ENCODE measurements around the gene CHD8.
"Not testable (repeated sequence)": the region's sequence is repeated elsewhere in the genome, so short reads cannot be mapped to it uniquely, and the experiment has no call there.

Gene CHD8

DNA sequence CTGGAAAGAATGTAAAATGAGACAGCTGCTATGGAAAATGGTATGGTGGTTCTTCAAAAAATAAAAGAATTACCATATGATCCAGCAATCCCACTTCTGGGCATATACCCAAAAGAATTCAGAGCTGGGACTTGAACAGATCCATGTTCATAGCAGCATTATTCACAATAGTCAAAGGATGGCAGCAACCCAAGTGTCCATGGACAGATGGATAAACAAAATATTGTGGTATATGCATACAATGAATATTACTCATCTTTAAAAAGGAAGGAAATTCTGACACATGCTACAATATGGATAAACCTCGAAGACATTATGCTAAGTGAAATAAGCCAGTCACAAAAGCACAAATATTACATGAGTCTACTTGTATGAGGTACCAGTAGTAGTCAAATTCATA is 11.7 kb upstream of the CHD8 start:
- Mint-ChIP-seq H3K36me3 (peaks cover 93% of the 10 kb centered on the region), H3K9me3 (no peaks in the 10 kb centered on the region), H3K4me1 (peaks cover 5% of the 10 kb centered on the region), H3K27ac (no peak overlapping the region), H3K4me3 (no peak overlapping the region)
- DNase-seq (ENCODE audit: low spot score in 2 of 2): no peak
- no peak for ATAC-seq

DNA sequence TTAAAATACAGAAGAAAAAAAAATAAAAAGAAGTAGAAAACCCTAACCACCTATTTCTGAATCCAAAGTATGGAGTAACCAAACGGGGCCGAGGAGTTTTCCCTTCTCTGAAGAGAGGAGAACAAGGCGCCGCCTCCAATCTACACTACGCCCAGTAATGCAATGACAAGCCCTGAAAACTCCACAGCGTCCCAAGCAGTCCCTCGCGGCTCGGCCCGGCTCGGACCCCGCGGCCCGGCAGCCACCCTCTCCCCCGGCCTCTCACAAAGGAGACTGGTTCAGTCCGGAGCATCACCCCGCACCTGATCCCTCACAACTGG is 371 bp downstream of the CHD8 start:
- peaks cover 22% of the 10 kb centered on the region for H3K4me1 Mint-ChIP-seq
- peak overlapping the region; percentile 98 for H3K27ac Mint-ChIP-seq
- peak overlapping the region; percentile 90 for H3K4me3 Mint-ChIP-seq
- ATAC-seq (peak; percentile 39), DNase-seq (ENCODE audit: low spot score in 2 of 2) (no peak)
- no peaks in the 10 kb centered on the region for H3K9me3 Mint-ChIP-seq
- H3K36me3 Mint-ChIP-seq: peaks cover 76% of the 10 kb centered on the region

DNA sequence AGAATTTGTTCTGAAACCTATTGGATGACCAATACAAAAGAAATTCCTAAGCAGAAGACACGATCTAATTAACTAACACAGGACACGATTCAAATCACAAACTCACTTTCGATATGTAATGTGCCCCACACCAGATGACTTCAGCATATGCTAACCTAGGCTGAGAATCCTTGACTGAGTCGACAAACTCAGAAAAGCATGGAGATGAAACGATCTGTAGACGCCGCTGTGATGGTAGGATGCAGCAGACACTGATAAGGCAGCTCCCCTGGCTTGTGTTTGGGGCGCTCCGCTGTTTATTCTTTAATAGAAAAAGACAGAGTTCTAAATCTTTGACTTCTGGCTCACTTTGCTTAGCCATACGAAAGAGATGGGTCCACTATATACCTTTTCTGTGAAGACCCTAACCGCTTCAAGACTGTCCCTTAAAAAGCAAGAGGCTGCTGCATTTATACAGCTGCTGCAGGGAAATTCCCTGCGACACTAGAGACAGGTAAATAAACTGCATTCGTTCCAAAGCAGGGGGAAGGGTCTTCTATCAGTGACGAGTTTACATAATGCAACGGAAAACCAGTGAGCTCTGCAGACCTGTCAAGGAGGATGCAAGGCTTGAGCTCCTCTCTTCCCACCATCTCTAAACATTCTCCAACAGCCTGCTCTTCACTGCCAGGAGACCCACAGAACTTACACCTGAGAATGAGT is 929 bp downstream of the CHD8 start:
- peak overlapping the region; percentile 98 for H3K27ac Mint-ChIP-seq
- peak overlapping the region; percentile 90 for H3K4me3 Mint-ChIP-seq
- peaks cover 28% of the 10 kb centered on the region for H3K4me1 Mint-ChIP-seq
- no peak for ATAC-seq
- no peak for DNase-seq (ENCODE audit: low spot score in 2 of 2)
- peaks cover 76% of the 10 kb centered on the region for H3K36me3 Mint-ChIP-seq
- no peaks in the 10 kb centered on the region for H3K9me3 Mint-ChIP-seq

- Mint-ChIP-seq H3K36me3 (peaks cover 61% of the 10 kb centered on the region), H3K4me1 (peaks cover 52% of the 10 kb centered on the region)
Measured at GRCh38 chr14:21449899-21450216, 6.1 kb downstream of the CHD8 start.

DNA sequence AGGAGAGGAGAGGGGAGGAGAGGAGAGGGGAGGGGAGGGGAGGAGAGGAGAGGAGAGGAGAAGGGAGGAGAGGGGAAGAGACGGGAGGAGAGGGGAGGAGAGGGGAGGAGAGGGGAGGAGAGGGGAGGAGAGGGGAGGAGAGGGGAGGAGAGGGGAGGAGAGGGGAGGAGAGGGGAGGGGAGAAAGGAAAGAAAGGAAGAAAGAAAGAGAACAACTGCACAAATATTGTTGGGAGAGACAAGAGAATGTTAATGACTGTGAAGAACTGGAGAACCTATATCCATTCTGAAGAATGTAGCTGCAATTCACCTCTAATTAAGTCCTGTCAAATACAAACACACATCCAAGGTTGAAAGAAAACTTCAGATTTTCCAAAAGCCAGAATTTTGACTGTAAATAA is 13.3 kb downstream of the CHD8 start:
- peaks cover 40% of the 10 kb centered on the region for H3K4me1 Mint-ChIP-seq
- not testable (repeated sequence) for ATAC-seq; DNase-seq (ENCODE audit: low spot score in 2 of 2); H3K27ac Mint-ChIP-seq; H3K4me3 Mint-ChIP-seq; H3K9me3 Mint-ChIP-seq
- peaks cover 31% of the 10 kb centered on the region for H3K36me3 Mint-ChIP-seq

More at GRCh38 chr14:21449899-21450216, 6.1 kb downstream of the CHD8 start:
- no peak for ATAC-seq
- DNase-seq (ENCODE audit: low spot score in 2 of 2): no peak
- Mint-ChIP-seq H3K27ac (peak overlapping the region; percentile 64), H3K4me3 (peak overlapping the region; percentile 34), H3K9me3 (no peaks in the 10 kb centered on the region)

DNA sequence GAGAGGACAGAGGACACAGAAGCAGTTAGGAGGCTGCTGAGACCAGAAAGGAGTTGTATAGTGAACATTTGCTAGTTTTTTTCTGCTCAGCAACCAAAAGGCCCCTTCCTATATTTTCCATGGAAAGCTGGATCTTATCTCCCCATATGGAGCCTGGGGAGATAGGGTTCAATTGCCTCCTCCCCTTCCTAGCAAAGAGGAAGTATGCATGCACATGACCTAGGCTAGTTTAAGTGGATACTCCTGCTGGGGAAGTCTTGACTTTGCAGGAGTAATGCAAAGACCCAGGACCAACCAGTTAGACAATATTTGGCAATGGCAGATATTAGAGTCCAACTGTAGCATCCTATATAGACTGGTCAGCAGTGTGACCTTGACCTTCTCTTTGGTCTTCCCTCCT is 15.1 kb downstream of the CHD8 start:
- H3K36me3 Mint-ChIP-seq: peaks cover 26% of the 10 kb centered on the region
- no peak for DNase-seq (ENCODE audit: low spot score in 2 of 2)
- peaks cover 37% of the 10 kb centered on the region for H3K4me1 Mint-ChIP-seq
- no peak overlapping the region for H3K27ac Mint-ChIP-seq
- H3K4me3 Mint-ChIP-seq: no peak overlapping the region
- no peak for ATAC-seq
- no peaks in the 10 kb centered on the region for H3K9me3 Mint-ChIP-seq

- DNase-seq (ENCODE audit: low spot score in 2 of 2) (peak; percentile 98 to 100), ATAC-seq (peak; percentile 99)
- Mint-ChIP-seq H3K4me3 (peak overlapping the region; percentile 82), H3K9me3 (no peaks in the 10 kb centered on the region), H3K4me1 (peaks cover 45% of the 10 kb centered on the region), H3K27ac (peak overlapping the region; percentile 90), H3K36me3 (peaks cover 26% of the 10 kb centered on the region)
Measured at GRCh38 chr14:21437063-21437901, 18.6 kb downstream of the CHD8 start.

DNA sequence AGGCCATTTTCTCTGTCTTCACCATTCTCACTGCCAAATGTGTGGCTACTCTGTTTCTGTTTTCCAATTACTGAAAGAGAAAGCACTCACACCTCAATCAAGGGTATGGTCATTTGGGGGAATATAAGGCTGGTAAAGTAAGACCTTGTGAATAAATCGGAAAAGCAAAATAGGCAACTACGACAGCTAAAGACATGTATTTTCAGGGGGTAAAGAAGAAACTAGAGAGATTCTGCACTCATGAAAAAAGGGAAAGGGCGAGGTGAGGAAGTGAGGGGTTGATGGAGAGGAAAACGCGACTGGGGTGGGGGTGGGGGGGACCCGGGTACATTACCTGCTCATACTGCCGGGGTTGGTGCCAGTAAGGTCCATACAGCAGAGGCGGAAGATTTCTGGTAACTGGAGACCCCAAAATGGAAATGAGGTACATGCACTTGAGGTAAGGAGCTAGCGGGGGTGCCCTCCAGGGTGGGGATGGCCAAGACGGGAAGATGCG is 19.3 kb downstream of the CHD8 start:
- Mint-ChIP-seq H3K36me3 (peaks cover 23% of the 10 kb centered on the region), H3K4me1 (peaks cover 41% of the 10 kb centered on the region), H3K27ac (peak overlapping the region; percentile 90), H3K4me3 (peak overlapping the region; percentile 82), H3K9me3 (no peaks in the 10 kb centered on the region)
- no peak for DNase-seq (ENCODE audit: low spot score in 2 of 2)
- no peak for ATAC-seq

- ATAC-seq (no peak), DNase-seq (ENCODE audit: low spot score in 2 of 2) (no peak)
- peaks cover 77% of the 10 kb centered on the region for H3K36me3 Mint-ChIP-seq
- H3K4me3 Mint-ChIP-seq: no peak overlapping the region
- H3K27ac Mint-ChIP-seq: no peak overlapping the region
- peaks cover 30% of the 10 kb centered on the region for H3K4me1 Mint-ChIP-seq
- H3K9me3 Mint-ChIP-seq: no peaks in the 10 kb centered on the region
Measured at GRCh38 chr14:21431126-21431525, 24.8 kb downstream of the CHD8 start.

GRCh38 chr14:21428930-21429329 is 27.0 kb downstream of the CHD8 start:
- Mint-ChIP-seq H3K36me3 (peaks cover 88% of the 10 kb centered on the region), H3K9me3 (no peaks in the 10 kb centered on the region), H3K27ac (no peak overlapping the region), H3K4me3 (no peak overlapping the region), H3K4me1 (peaks cover 14% of the 10 kb centered on the region)
- no peak for DNase-seq (ENCODE audit: low spot score in 2 of 2)
- ATAC-seq: no peak

DNA sequence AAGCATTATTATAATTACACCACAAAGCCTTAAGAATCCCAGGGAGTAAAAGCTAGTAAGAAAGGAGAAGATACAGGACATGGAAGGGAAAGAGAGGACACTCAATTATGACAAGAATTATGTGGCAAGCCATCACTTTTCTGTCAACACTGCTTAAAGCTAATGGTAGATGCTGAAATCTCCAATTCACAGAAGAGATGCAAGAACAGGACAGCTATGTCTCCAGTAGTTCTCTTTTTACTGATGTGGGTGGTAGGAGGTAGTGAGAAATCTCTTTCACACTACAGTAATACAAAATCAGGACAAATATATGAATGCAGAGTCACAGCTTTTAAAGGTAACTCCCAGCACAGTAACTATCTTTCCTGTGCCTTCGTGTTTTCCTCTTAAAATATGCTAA is 29.2 kb downstream of the CHD8 start:
- peaks cover 8% of the 10 kb centered on the region for H3K4me1 Mint-ChIP-seq
- H3K4me3 Mint-ChIP-seq: no peak overlapping the region
- H3K9me3 Mint-ChIP-seq: no peaks in the 10 kb centered on the region
- ATAC-seq: no peak
- H3K36me3 Mint-ChIP-seq: peaks cover 100% of the 10 kb centered on the region
- peak overlapping the region; percentile 21 for H3K27ac Mint-ChIP-seq
- DNase-seq (ENCODE audit: low spot score in 2 of 2): no peak

DNA sequence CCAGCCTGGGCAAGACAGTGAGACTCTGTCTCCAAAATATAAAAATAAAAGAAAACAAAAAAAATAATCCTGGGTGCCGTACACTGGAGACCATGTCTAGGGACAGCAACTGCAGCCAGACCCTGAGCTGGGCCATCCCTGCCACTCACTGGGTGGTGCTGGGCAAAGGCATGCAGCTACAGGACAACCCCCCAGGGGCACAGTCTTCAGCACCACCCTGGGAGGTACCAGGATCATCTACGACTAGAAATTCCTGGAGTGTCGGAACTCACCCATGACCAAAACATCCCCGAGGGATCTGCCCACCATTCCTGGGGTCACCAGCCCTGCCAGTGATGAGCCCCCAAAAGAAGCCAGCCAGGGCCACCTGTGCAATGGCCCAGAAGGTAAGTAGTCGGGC is 36.4 kb downstream of the CHD8 start:
- Mint-ChIP-seq H3K27ac (no peak overlapping the region), H3K36me3 (peaks cover 100% of the 10 kb centered on the region), H3K4me1 (peaks cover under 1% of the 10 kb centered on the region), H3K9me3 (no peaks in the 10 kb centered on the region), H3K4me3 (no peak overlapping the region)
- no peak for DNase-seq (ENCODE audit: low spot score in 2 of 2)
- no peak for ATAC-seq

DNA sequence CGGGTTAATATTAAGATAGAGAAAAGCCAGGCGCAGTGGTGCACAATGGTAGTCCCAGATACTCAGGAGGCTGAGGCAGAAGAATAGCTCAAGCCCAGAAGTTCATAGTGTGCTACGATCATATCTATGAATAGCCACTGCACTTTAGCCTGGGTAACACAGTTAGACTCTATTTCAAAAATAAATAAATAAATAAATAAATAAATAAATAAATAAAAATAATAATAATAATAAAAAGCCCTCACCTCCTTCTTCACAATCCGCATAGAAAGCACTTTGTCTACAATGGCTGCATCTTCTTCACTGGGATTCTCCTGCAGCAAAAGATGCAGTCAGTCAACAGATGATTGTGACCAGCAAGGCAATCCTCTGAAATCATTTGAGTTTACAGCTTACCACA is 40.6 kb downstream of the CHD8 start:
- H3K4me1 Mint-ChIP-seq: peaks cover 13% of the 10 kb centered on the region
- DNase-seq (ENCODE audit: low spot score in 2 of 2): no peak
- H3K36me3 Mint-ChIP-seq: peaks cover 100% of the 10 kb centered on the region
- no peak for ATAC-seq
- H3K9me3 Mint-ChIP-seq: no peaks in the 10 kb centered on the region
- H3K4me3 Mint-ChIP-seq: no peak overlapping the region
- no peak overlapping the region for H3K27ac Mint-ChIP-seq

DNA sequence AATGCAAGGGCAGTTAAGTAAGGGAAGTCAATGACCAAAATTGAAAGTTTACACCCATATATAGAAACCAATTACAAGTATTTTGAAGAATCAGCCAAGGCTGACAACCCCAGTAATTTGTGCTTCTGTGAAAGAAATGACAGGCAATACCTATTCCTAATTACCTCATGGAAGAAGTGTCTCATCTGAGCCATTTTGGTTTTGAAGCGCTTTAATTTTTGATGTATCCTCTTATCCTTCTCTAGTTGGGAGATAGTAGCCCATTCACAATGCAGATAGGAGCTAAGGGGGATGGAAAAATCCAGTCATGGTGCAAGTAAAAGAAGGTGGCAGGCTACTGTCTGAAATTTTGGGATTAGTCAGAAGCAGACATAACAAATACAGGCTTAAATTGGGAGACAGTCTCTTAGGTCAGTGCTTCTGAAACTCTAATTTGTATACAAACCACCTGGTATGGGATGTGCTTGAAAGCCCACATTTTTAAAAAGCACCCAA is 41.7 kb downstream of the CHD8 start:
- H3K36me3 Mint-ChIP-seq: peaks cover 100% of the 10 kb centered on the region
- DNase-seq (ENCODE audit: low spot score in 2 of 2) (no peak), ATAC-seq (peak; percentile 96)
- peaks cover 13% of the 10 kb centered on the region for H3K4me1 Mint-ChIP-seq
- peak overlapping the region; percentile 93 for H3K27ac Mint-ChIP-seq
- H3K4me3 Mint-ChIP-seq: peak overlapping the region; percentile 31
- H3K9me3 Mint-ChIP-seq: no peaks in the 10 kb centered on the region

DNA sequence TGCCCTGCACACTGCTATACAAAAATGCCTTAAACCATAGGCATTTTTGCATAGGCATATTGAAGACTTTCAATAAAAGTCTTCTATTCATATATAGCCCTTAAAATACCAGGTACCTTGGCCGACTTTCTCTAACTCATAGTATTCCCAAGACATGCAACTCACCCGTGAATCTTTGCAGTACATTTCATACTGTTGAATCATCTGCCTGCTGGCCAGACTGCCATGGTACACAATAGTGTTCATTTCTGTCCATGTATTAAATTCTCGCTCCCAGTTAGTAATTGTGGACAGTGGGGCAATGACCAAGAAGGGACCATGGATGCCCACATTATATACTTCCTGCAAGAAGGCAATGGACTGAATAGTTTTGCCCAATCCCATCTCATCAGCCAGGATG is 47.8 kb downstream of the CHD8 start:
- ATAC-seq (no peak), DNase-seq (ENCODE audit: low spot score in 2 of 2) (no peak)
- Mint-ChIP-seq H3K9me3 (no peaks in the 10 kb centered on the region), H3K27ac (no peak overlapping the region), H3K4me3 (no peak overlapping the region), H3K36me3 (peaks cover 100% of the 10 kb centered on the region), H3K4me1 (no peaks in the 10 kb centered on the region)

- Mint-ChIP-seq H3K36me3 (peaks cover 100% of the 10 kb centered on the region), H3K9me3 (no peaks in the 10 kb centered on the region), H3K4me3 (no peak overlapping the region), H3K27ac (no peak overlapping the region), H3K4me1 (no peaks in the 10 kb centered on the region)
- no peak for ATAC-seq
- DNase-seq (ENCODE audit: low spot score in 2 of 2): no peak
Measured at GRCh38 chr14:21406213-21406612, 49.7 kb downstream of the CHD8 start.

Data from stimulated activated effector memory CD8-positive, alpha-beta T cell treated with anti-CD3 and anti-CD28 coated beads, Interleukin-12 subunit alpha, Interleukin-12 subunit beta, amount 100 ng/mL, for 72 hours (primary cell).